Measurements from ENCODE around the gene BLCAP. TPM values are rescaled to one million over a fixed set of nuclear protein-coding genes. Genes with fewer than 3 reads are reported as not detected.

Gene BLCAP
- total RNA-seq, 1 experiment from 2014 or later, result 129 TPM

GRCh38 chr20:37564388-37565133 is 36.9 kb upstream of the BLCAP start:
- Histone ChIP-seq H3K27me3 (replicated peaks; ENCODE audit: control insufficient read depth, insufficient read depth, low read length) (peaks cover 1% of the 10 kb centered on the region; the same call in 1 of the 2 replicates), H3K4me3 (ENCODE audit: low read depth, low read length) (no peak overlapping the region), H3K9me3 (peaks cover 2% of the 10 kb centered on the region; the same call in 1 of the 2 replicates), H3K36me3 (ENCODE audit: control insufficient read depth, insufficient read depth, low read length) (no peaks in the 10 kb centered on the region), H3K4me1 (peaks cover 30% of the 10 kb centered on the region)
- no TSS peak for BruUV-seq (replicated peaks)
- no peak overlapping the region for H3K4me3 Mint-ChIP-seq (ENCODE audit: unreplicated experiment)
- intact Hi-C loops (cut with micrococcal nuclease; ENCODE audit: unreplicated experiment), result loop anchor here (5.0 kb wide), 3 partner anchors 193 to 658 kb away; no protein-coding TSS in a partner anchor
- H3K36me3 Mint-ChIP-seq (ENCODE audit: insufficient read depth, unreplicated experiment), result no peaks in the 10 kb centered on the region
- peaks cover 12% of the 10 kb centered on the region for H3K27me3 Mint-ChIP-seq (ENCODE audit: insufficient read depth, unreplicated experiment)
- peaks cover 16% of the 10 kb centered on the region for H3K4me1 Mint-ChIP-seq (ENCODE audit: low read depth, unreplicated experiment)
- no peaks in the 10 kb centered on the region for H3K9me3 Mint-ChIP-seq (ENCODE audit: unreplicated experiment)
- POLR2A ChIA-PET, result no interaction called here
- TF ChIP-seq, protein P1, sequence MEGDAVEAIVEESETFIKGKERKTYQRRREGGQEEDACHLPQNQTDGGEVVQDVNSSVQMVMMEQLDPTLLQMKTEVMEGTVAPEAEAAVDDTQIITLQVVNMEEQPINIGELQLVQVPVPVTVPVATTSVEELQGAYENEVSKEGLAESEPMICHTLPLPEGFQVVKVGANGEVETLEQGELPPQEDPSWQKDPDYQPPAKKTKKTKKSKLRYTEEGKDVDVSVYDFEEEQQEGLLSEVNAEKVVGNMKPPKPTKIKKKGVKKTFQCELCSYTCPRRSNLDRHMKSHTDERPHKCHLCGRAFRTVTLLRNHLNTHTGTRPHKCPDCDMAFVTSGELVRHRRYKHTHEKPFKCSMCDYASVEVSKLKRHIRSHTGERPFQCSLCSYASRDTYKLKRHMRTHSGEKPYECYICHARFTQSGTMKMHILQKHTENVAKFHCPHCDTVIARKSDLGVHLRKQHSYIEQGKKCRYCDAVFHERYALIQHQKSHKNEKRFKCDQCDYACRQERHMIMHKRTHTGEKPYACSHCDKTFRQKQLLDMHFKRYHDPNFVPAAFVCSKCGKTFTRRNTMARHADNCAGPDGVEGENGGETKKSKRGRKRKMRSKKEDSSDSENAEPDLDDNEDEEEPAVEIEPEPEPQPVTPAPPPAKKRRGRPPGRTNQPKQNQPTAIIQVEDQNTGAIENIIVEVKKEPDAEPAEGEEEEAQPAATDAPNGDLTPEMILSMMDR (IDR thresholded peaks at IDR 0.05; ENCODE audit: insufficient read depth in 1 of 2, low read depth in 1 of 2, low read length in 1 of 2, severe bottlenecking in 1 of 2, unreplicated experiment in 1 of 2), result peak; percentile 99 to 100
- peak overlapping the region; percentile 7 for H3K27ac Mint-ChIP-seq (ENCODE audit: unreplicated experiment)
- CTCF ChIA-PET, result interaction anchor here (0.6 to 1.3 kb wide), 29 partner anchors 11 to 748 kb away, joined by 3 to 9 read pairs (median 4); no protein-coding TSS in a partner anchor
- DNase-seq, result peak; percentile 62 to 87

DNA sequence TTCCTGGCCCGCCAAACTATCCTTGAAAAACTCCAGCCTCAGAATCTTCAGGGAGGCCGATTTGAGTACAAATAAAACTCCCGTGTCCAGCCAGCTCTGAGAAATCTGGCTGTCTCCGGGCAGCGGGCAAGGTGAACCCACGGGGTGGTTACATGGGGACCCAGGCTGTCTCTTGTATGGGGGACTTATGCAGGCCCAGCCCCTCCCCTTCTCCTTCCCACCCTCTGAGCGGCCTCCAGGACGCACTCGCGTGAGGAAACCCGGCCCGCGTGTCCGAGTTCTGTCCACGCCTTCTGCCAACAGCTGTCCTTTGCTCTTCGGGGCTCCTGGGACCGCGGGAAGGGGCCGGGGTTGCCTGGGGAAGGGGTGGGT is 36.3 kb upstream of the BLCAP start:
- TF ChIP-seq, protein P1 (IDR thresholded peaks at IDR 0.05; ENCODE audit: insufficient read depth in 1 of 2, low read depth in 1 of 2, low read length in 1 of 2, severe bottlenecking in 1 of 2, unreplicated experiment in 1 of 2), result no peak
- no peak for DNase-seq
- no peak overlapping the region for H3K4me3 Mint-ChIP-seq (ENCODE audit: unreplicated experiment)
- intact Hi-C loops (cut with micrococcal nuclease; ENCODE audit: unreplicated experiment), result no loop called here
- Histone ChIP-seq H3K9me3 (no peaks in the 10 kb centered on the region), H3K27me3 (replicated peaks; ENCODE audit: control insufficient read depth, insufficient read depth, low read length) (no peaks in the 10 kb centered on the region), H3K4me1 (peaks cover 35% of the 10 kb centered on the region), H3K4me3 (ENCODE audit: low read depth, low read length) (no peak overlapping the region), H3K36me3 (ENCODE audit: control insufficient read depth, insufficient read depth, low read length) (no peaks in the 10 kb centered on the region)
- no TSS peak for BruUV-seq (replicated peaks)
- no peaks in the 10 kb centered on the region for H3K36me3 Mint-ChIP-seq (ENCODE audit: insufficient read depth, unreplicated experiment)
- CTCF ChIA-PET, result interaction anchor here (0.6 to 1.3 kb wide), 28 partner anchors 11 to 748 kb away, joined by 3 to 9 read pairs (median 4); no protein-coding TSS in a partner anchor
- POLR2A ChIA-PET, result no interaction called here
- peaks cover 12% of the 10 kb centered on the region for H3K27me3 Mint-ChIP-seq (ENCODE audit: insufficient read depth, unreplicated experiment)
- H3K27ac Mint-ChIP-seq (ENCODE audit: unreplicated experiment), result no peak overlapping the region
- peaks cover 16% of the 10 kb centered on the region for H3K4me1 Mint-ChIP-seq (ENCODE audit: low read depth, unreplicated experiment)
- H3K9me3 Mint-ChIP-seq (ENCODE audit: unreplicated experiment), result no peaks in the 10 kb centered on the region

DNA sequence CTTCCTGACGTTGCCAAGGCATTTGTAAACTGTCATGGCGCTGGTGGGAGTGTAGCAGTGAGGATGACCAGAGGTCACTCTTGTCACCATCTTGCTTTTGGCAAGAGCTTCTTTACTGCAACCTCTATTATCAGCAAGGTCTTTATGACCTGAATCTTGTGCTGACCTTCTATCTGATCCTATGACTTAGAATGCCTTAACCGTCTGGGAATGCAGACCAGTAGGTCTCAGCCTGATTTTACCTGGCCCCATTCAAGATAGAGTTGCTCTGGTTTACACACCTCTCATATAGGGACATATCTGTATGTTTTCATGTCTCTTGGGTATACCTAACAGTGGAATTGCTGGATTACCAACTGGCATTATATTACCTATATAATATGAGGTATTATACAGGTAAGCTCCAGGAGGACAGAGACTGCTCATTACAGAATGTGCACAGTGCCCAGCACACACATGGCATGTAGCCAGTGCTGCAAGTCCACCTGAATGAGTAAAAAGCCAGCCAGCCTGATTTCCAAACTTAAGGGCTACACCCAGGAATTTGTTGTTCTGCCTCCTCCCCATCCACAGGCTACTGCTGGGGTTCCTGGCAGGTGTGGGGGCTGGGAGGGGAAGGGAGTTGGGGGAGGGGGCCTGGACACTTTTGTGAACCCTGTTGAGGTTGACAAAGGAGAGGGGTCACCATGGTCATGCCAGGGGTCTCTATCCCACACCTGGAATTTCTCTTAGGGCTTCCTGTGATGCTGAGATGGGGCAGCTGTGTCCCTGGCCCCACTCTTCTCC is 35.2 kb upstream of the BLCAP start:
- H3K27me3 ChIP-seq (replicated peaks; ENCODE audit: control insufficient read depth, insufficient read depth, low read length), result no peaks in the 10 kb centered on the region
- no peak overlapping the region for H3K4me3 Mint-ChIP-seq (ENCODE audit: unreplicated experiment)
- H3K9me3 ChIP-seq, result no peaks in the 10 kb centered on the region
- H3K9me3 Mint-ChIP-seq (ENCODE audit: unreplicated experiment), result no peaks in the 10 kb centered on the region
- DNase-seq, result peak in 1 of 2 experiments; percentile 33
- peaks cover 9% of the 10 kb centered on the region for H3K27me3 Mint-ChIP-seq (ENCODE audit: insufficient read depth, unreplicated experiment)
- no peaks in the 10 kb centered on the region for H3K36me3 ChIP-seq (ENCODE audit: control insufficient read depth, insufficient read depth, low read length)
- peaks cover 36% of the 10 kb centered on the region for H3K4me1 ChIP-seq
- H3K4me1 Mint-ChIP-seq (ENCODE audit: low read depth, unreplicated experiment), result peaks cover 14% of the 10 kb centered on the region
- intact Hi-C loops (cut with micrococcal nuclease; ENCODE audit: unreplicated experiment), result no loop called here
- H3K4me3 ChIP-seq (ENCODE audit: low read depth, low read length), result no peak overlapping the region
- ChIA-PET CTCF (no interaction called here), POLR2A (no interaction called here)
- H3K27ac Mint-ChIP-seq (ENCODE audit: unreplicated experiment), result no peak overlapping the region
- no peaks in the 10 kb centered on the region for H3K36me3 Mint-ChIP-seq (ENCODE audit: insufficient read depth, unreplicated experiment)
- TF ChIP-seq, protein P1 (IDR thresholded peaks at IDR 0.05; ENCODE audit: insufficient read depth in 1 of 2, low read depth in 1 of 2, low read length in 1 of 2, severe bottlenecking in 1 of 2, unreplicated experiment in 1 of 2), result no peak
- no TSS peak for BruUV-seq (replicated peaks)

All from Caco-2 (cell line).